Body of pancreas (tissue), 4 donors: ENCODE results near the gene FOXP3. TPM values are rescaled to one million over a fixed set of nuclear protein-coding genes. Genes with fewer than 3 reads are reported as not detected.

Source experiments
- ATAC-seq: fragments of 150-250 bp; one replicate; pipeline ENCODE4 v1.9.1; 2016
- DNase-seq, 4 donors: peaks; one replicate each; pipeline ENCODE4 v3.0.0-alpha.2; 2019
- H3K27ac ChIP-seq, 4 donors: fragments of 200-600 bp; sonication (generic); 1 replicate in 3 of 4; 2 replicates in 1 of 4; pipeline versions ENCODE4 v1.5.1 to v1.6.1; 2016 to 2019; ENCODE audit warnings: mild to moderate bottlenecking in 1 of 4, mixed read lengths in 1 of 4, moderate library complexity in 1 of 4
- H3K27me3 ChIP-seq, 2 donors: fragments of 200-600 bp; sonication (generic); one replicate each; pipeline ENCODE4 v1.6.0; 2016; ENCODE audit warnings: mild to moderate bottlenecking in 1 of 2
- H3K36me3 ChIP-seq, 2 donors: fragments of 200-600 bp; sonication (generic); replicated peaks in 1 of 2; 2 replicates each; pipeline ENCODE4 v1.5.1; 2016; ENCODE audit warnings: low read depth in 2 of 2; ENCODE audit not compliant: insufficient read depth in 1 of 2
- H3K4me1 ChIP-seq: fragments of 200-600 bp; sonication (generic); one replicate; pipeline ENCODE4 v1.6.0; 2016
- H3K4me3 ChIP-seq, 2 donors: fragments of 200-600 bp; sonication (generic); 1 replicate in 1 of 2; 2 replicates in 1 of 2; pipeline ENCODE4 v1.5.1; 2016 to 2019
- H3K9me3 ChIP-seq, 3 donors: fragments of 200-600 bp; sonication (generic); 1 replicate in 2 of 3; 2 replicates in 1 of 3; pipeline ENCODE4 v1.5.1; 2016
- POLR2A ChIP-seq, 3 donors: fragments of 450-650 bp; IDR thresholded peaks; one replicate each; pipeline ENCODE4 v1.6.1; 2016; ENCODE audit warnings: antibody characterized with exemption in 3 of 3, mild to moderate bottlenecking in 2 of 3
- WGBS, 2 donors: methylation state at CpG; one replicate each; pipeline ENCODE4 v1.1.5; 2017; 5-methylcytosine and 5-hydroxymethylcytosine counted together
- intact Hi-C: fragments of 100-400 bp; cut with DNase I; formaldehyde crosslinking; loops from one replicate; pipeline ENCODE4 v1.15.1; 2023
- total RNA-seq, 2 donors: library from RNA; depleted of rRNA; stranded (reverse); fragments of >200 nt; gene quantifications; one replicate each; pipeline ENCODE4 v1.1.0, GENCODE V29; 2016
- TF ChIP-seq, protein P1 (sequence below), 7 experiments: fragments of 450-650 bp in 4 of 7; fragments of 200-600 bp in 3 of 7; sonication (generic) in 3 of 7; IDR thresholded peaks; one replicate each; pipeline ENCODE4 v1.5.1; 2016 to 2019; ENCODE audit warnings: antibody characterized with exemption in 7 of 7

The FOXP3 gene
- total RNA-seq, 2 donors from 2014 or later = not detected

DNA sequence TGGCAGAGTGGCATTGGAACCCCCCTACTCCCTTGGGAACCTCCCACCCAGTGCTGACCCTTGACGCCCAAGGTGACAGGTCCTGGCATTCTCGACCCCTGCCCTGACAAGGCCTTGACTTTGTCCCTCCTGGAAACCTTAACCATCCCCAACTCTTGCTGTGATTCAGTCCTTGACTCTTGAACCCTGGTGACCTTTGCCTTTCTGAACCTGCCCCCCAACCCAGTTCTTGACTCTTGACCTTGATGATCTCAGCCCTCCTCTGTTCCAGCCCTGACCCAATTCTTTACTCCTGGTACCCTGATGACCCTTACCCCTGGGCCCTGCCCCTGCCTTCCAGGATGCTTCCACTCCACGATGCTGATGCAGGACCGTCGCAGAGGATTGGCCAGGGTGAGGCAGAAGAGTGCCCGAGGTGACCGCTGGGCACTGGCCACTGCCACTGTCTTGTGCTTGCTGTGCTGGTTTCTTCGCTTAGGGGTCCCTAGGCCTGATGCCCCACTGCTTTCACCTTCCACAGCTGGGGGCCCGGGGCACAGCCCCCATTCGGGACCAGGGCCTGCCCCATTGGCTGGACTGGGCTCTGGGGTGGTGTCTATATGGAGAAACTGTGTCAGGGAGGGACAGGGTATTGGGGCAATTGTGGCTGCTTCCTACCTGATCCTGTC lies 33.0 kb downstream of the FOXP3 start:
- Histone ChIP-seq H3K9me3 (no peaks in the 10 kb centered on the region), H3K27ac (no peak overlapping the region), H3K36me3 (no peaks in the 10 kb centered on the region), H3K27me3 (no peaks in the 10 kb centered on the region), H3K4me3 (no peak overlapping the region), H3K4me1 (peaks cover 7% of the 10 kb centered on the region)
- no peak for TF ChIP-seq POLR2A (IDR thresholded peaks at IDR 0.05)
- TF ChIP-seq, protein P1, sequence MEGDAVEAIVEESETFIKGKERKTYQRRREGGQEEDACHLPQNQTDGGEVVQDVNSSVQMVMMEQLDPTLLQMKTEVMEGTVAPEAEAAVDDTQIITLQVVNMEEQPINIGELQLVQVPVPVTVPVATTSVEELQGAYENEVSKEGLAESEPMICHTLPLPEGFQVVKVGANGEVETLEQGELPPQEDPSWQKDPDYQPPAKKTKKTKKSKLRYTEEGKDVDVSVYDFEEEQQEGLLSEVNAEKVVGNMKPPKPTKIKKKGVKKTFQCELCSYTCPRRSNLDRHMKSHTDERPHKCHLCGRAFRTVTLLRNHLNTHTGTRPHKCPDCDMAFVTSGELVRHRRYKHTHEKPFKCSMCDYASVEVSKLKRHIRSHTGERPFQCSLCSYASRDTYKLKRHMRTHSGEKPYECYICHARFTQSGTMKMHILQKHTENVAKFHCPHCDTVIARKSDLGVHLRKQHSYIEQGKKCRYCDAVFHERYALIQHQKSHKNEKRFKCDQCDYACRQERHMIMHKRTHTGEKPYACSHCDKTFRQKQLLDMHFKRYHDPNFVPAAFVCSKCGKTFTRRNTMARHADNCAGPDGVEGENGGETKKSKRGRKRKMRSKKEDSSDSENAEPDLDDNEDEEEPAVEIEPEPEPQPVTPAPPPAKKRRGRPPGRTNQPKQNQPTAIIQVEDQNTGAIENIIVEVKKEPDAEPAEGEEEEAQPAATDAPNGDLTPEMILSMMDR (IDR thresholded peaks at IDR 0.05) = no peak
- ATAC-seq (no peak), DNase-seq (no peak)
- WGBS, 2 donors = 60 to 100% methylated on average over 1 to 3 of the region's 10 CpGs
- intact Hi-C loops = no loop called here

DNA sequence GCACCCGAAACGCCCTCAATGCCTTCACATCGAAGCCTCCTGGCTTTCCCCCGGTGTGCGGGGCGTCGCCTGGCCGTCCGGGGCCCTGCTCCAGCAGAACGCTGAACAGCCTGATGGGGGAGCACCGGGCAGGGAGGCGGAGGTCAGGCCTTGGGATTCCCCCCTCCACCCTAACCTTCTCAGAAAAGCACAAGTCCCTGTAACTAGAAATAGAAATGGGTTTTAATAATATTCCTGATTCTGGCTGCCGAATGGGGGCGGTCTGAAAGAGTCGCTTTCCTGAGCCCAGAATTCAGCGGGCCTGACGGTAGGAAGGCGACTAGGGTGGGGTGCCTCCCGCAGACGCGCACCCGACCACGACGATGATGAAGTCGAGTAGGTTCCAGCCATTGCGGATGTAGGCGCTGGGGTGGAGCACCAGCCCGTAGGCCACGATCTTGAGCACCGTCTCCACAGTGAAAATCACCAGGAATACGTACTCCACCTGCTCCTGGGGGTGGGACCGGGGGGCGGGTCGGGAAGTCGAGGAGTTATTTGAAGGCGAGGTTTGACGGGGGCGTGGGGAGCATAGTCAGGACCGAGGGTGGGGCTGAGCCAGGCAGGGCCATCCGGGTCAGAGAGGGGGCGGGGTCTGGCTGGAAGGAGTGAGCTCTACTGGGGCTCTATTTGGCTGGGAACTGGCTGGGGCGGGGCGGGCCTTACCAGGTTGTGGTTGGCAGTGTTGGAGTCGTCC lies 33.8 kb downstream of the FOXP3 start:
- intact Hi-C loops = no loop called here
- Histone ChIP-seq H3K27ac (peak overlapping the region in 1 of 4 donors; percentile 28), H3K36me3 (no peaks in the 10 kb centered on the region), H3K27me3 (no peaks in the 10 kb centered on the region), H3K4me1 (no peaks in the 10 kb centered on the region), H3K4me3 (no peak overlapping the region), H3K9me3 (no peaks in the 10 kb centered on the region)
- 14% methylated on average over 20 of the region's 44 CpGs; no CpG with 5 or more reads in 1 of the 2 donors for WGBS, 2 donors
- TF ChIP-seq, protein P1 (IDR thresholded peaks at IDR 0.05) = peak in 2 of 7 experiments; percentile 5 to 9
- TF ChIP-seq POLR2A (IDR thresholded peaks at IDR 0.05) = no peak
- peak; percentile 65 for ATAC-seq
- peak; percentile 60 to 81 (median 66) for DNase-seq

GRCh38 chrX:49228185-49228584 lies 36.3 kb downstream of the FOXP3 start:
- Histone ChIP-seq H3K4me1 (no peaks in the 10 kb centered on the region), H3K9me3 (no peaks in the 10 kb centered on the region), H3K27ac (no peak overlapping the region), H3K36me3 (no peaks in the 10 kb centered on the region), H3K4me3 (no peak overlapping the region), H3K27me3 (no peaks in the 10 kb centered on the region)
- intact Hi-C loops = no loop called here
- 80 to 94% methylated on average over 2 to 11 of the region's 17 CpGs for WGBS, 2 donors
- no peak for DNase-seq
- TF ChIP-seq POLR2A (IDR thresholded peaks at IDR 0.05) = no peak
- TF ChIP-seq, protein P1 (IDR thresholded peaks at IDR 0.05) = no peak
- ATAC-seq = no peak

- Histone ChIP-seq H3K4me3 (no peak overlapping the region), H3K27me3 (no peaks in the 10 kb centered on the region), H3K4me1 (no peaks in the 10 kb centered on the region), H3K36me3 (no peaks in the 10 kb centered on the region), H3K9me3 (no peaks in the 10 kb centered on the region), H3K27ac (no peak overlapping the region)
- TF ChIP-seq, protein P1 (IDR thresholded peaks at IDR 0.05) = no peak
- TF ChIP-seq POLR2A (IDR thresholded peaks at IDR 0.05) = no peak
- ATAC-seq = no peak
- no peak for DNase-seq
- intact Hi-C loops = no loop called here
- 95% methylated on average over 2 of the region's 2 CpGs; no CpG with 5 or more reads in 1 of the 2 donors for WGBS, 2 donors
Observed at GRCh38 chrX:49227726-49228125, 36.8 kb downstream of the FOXP3 start.
